ENCODE measurements around the gene CCNE1.

The CCNE1 gene

DNA sequence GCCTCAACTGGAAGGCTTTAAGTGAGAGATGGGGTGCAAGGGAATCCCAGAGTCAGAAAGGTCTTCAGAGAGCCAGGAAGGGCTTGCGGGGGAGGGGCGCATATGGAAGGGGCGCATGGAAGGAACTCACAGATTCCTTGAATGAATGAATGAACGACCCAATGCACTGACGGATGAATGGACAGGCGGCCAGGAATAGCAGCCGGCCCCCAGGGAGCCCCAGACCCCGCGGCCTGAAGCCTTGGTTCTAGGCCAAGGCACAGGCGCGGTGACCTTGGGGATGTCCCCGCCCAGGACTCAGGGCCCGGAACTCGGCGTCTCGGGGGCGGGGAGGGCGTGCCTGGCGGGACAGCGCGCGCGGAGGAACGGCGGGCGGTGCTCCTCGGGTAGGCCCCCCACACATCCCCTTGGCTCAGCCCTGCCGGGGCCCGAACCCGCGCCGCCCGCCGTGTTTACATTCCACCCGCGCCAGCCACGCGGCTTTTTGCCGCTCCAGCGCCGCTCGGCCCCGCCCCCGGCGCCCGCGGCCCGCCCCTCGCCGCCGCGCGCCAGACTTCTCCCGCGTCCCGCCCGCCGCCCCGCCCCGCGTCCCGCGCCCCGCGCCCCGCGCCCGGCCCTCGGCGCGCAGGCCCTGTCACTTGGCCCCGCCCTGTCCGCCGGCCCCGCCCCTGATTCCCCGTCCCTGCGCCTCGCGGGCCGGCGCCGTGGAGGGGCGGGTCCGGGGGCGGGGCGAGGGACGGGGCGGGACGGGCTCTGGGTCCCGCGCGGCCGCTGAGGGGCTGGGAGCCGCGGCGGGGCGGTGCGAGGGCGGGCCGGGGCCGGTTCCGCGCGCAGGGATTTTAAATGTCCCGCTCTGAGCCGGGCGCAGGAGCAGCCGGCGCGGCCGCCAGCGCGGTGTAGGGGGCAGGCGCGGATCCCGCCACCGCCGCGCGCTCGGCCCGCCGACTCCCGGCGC lies at the start of gene CCNE1:
TSS of gene CCNE1 (plus strand) at position 867 of the 955 bp plus-strand sequence. CDS start 565 bp downstream, outside the sequence.
- DNase-seq = peak; percentile 94

DNA sequence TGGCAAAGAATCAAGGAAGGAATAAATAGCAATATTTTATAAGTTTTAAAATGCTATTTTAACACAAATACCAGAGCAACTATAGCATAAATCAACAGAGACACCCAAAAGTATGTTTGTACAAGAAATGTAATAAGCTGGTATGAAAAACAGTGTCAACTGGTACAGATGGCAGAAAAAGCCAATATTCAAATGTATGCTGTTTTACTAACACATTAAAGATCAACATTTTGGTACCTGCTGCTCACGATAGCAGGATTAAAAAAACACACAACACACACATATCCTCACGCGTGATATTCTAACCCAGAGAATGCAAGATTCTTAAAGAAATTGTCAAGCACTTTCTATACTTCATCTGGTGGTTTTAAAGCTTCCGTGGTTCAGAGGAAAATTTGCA lies 48.6 kb upstream of the CCNE1 start:
- DNase-seq = no peak

DNA sequence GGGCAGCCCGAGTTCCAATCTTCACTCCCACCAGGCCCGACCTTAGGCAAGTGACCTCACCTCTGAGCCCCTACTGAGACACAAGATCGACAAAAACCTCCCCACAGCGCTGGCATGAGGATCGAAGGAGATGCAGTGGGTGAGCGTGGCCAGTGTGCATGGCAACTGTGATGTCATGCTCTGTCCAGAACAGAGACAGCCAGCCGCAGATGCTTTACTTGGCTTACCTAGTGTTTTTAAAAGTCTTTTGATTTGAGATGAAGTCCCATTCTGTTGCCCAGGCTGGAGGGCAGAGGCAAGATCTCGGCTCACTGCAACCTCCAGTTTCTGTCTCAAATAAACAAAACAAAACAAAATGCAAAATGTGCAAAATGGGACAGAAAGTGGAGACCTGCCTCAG lies 47.4 kb upstream of the CCNE1 start:
- DNase-seq = no peak

- no peak for DNase-seq
These were observed 45.7 kb upstream of the CCNE1 start for GRCh38 chr19:29766100-29766499.

DNA sequence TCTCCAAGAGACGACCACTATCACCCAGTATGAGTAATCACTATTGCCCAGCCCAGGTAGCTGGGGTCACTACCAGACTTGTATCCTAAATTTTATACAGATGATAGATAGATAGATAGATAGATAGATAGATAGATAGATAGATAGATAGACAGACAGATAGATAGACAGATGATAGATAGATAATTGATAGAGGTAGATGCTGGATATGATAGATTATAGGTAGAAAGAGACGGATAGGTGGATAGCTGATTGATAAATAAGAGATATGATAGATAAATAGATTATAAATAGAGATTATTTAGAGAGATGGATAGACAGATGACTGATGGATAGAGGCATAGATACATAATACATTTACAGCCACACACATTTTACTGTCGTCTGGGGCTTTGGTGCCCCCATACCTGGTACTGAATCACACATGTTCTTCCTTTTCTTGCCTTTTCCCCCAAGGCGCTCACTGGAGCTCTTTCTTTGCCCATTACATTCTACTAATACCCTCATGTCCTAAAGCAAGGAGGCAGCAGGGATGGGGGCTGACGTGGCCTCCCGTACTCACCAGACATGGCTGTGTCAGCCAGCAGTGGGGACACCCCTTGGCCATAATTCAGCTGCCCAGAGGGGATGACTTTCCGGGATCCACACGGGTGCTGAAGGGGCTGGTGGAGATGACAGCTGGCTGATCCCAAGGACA lies 44.6 kb upstream of the CCNE1 start:
- DNase-seq = no peak

GRCh38 chr19:29768166-29768565 lies 43.6 kb upstream of the CCNE1 start:
- DNase-seq = no peak

DNA sequence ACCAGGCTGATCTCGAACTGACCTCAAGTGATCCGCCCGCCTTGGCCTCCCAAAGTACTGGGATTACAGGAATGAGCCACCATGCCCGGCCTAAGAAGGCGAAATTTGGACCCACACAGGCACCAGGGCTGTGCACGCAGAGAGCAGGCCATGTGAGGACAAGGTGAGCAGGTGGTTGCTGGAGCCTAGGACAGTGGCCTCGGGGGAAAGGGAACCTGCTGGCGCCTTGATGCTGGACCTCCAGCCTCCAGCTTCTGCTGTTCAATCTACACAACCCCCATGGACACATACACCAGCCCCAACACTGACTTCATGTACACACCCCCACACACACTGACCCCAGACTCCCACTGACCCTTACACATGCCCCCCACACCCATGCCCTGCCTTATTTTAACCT lies 41.8 kb upstream of the CCNE1 start:
- DNase-seq = no peak

DNA sequence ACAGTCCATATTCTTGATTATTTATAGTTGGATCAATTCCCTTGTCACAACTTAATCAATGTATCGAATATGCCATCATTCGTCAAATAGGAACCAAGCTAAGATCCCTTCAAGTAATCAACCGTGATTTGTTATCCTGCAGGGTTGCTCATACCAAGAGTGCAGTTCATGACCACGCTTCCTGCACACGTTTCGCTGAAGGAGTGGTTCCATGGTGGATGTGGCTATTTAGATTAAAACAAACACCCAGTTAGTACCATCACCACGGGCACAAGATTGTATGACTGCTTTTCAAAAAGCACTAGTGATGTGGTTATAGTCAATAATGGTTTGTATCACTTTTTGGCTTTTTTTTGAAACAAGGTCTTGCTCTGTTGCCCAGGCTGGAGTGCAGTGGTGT lies 41.1 kb upstream of the CCNE1 start:
- DNase-seq = no peak

- peak; percentile 20 for DNase-seq
These were observed 39.9 kb upstream of the CCNE1 start for GRCh38 chr19:29771708-29772414.

DNA sequence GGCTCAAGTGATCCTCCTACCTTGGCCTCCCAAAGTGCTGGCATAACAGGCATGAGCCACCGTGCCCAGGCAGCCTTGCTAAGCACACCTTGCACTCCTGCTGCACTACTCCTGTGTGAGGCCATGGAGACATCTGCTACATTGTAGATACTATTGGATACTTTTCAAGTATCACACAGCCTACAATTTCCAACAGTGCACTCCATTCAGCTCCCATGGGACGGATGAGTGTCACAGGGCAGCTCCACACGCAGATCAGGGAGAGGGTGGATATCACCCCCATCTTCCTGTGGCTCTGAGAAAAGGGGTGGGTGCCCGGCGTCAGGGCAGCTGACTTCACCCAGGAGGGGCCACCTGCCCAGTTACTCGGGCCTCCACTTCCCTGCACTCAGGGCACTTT lies 39.1 kb upstream of the CCNE1 start:
- no peak for DNase-seq

DNA sequence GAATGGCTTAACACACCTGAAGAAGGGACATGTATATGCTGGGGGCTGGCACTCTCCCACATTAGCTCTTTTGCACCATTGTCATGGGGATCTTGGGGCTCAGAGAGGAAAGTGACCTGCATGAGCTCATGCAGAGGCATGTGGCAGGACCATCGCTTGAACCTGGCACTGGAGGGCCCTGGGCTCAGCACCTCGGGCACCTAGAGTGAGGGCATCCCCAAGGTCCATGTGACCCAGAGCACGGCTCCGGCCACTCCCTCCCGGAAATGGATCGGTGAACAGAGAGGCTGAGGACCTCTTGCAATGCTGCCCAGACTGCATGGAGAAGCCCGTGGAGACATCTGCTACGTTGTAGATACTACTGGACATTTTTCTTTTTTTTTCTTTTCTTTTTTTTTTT lies 38.6 kb upstream of the CCNE1 start:
- no peak for DNase-seq

DNA sequence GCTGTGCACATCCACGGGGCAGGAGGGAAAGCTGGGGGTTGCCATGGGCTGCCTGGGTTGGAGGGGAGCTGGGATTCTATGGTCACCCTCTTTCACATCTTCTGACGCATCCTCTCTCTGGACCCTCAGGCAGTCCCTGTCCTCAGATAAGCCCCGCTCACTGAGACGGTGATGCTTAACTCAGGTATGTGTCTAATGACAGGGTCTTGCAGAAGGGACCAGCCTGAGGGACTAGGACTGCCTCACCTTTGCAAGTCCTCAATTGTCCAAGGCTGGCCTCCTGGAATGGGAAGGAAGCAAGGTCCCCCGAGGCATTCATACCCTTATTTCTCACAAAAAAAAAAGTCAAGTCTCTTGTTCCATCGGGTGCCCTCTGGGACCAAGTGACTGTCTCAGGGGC lies 37.7 kb upstream of the CCNE1 start:
- no peak for DNase-seq

GRCh38 chr19:29777781-29778309 lies 33.9 kb upstream of the CCNE1 start:
- no peak for DNase-seq

DNA sequence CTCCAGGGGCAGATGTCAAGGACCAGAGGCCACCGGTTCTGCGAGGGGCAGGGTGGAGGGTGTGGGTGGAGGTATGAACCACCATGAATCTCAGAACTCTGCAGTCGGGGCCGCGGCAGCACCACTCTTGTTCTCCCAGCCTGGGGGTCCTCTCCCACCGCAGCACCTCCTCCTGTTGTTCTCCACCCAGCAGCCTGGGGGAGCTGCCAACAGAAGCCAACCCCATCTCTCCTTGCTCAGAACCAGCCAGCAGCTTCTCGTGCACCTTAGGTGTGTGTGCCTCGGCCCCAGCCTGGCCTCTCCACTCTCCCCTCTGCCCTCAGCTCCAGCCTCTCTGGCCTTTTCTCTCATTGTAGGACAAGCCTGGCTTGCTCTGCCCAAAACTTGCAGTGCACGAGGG lies 31.9 kb upstream of the CCNE1 start:
- no peak for DNase-seq

GRCh38 chr19:29781386-29782259 lies 30.2 kb upstream of the CCNE1 start:
- no peak for DNase-seq

DNA sequence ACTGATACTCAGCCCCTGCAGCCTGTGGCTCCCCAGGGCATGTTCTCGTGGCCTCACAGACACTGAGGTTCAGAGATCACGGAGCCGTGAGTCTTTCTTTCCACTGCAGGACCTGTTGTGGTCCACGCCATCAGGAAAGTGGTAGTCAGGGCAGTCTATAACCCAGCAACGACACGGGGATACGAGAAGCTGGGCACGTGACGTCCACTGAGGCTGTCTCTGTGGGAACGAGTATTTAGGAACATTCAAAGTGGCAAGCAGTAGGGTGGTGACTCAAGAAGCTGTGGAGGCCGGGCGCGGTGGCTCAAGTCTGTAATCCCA lies 29.6 kb upstream of the CCNE1 start:
- no peak for DNase-seq

- DNase-seq = no peak
These were observed 28.1 kb upstream of the CCNE1 start for GRCh38 chr19:29783627-29784190.

DNA sequence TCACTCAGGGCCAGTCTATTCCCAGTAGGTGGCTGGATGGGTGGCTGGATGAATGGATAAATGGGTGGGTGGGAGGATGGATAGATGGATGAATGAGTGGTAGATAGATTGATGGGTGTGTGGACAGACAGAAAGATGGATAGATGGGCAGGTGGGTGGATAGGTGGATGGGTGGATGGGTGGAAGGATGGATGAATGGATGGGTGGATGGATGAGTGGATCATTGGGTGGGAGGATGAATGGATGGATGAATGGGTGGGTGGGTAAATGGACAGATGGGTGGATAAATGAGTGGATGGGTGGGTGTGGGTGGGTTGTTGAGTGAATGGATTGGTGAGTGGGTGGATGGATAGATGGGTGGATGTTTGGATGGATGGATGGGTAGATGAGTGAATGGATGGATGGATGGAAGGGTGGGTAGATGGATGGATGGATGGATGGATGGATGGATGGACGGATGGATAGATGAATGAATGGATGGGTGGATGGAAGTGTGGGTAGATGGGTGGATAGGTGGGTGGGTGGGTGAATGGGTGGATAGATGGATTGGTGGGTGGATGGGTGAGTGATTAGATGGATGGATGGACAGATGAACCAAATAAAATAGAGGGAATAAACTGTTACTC lies 27.1 kb upstream of the CCNE1 start:
- no peak for DNase-seq

DNA sequence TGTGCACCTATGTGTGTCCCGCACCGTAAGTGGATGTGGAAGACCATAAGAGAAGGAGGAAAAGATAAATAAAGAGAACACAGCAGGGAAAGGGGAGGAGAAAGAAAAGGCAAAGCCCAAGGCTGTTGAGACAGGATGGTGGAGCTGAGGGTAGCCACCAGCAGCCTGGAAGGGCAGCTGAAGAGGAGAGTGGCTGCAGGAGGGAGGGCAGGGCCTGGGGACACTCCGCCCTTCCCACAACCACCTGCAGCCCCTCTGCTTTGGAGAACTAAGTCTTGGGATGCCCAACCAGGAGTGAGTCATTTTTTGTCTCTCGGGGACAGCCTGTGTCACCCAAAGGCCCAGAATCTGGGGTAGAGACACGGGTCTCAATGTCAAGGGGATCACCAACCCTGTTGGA lies 26.4 kb upstream of the CCNE1 start:
- no peak for DNase-seq

GRCh38 chr19:29785955-29786589 lies 25.7 kb upstream of the CCNE1 start:
- DNase-seq = no peak

- no peak for DNase-seq
These were observed 24.5 kb upstream of the CCNE1 start for GRCh38 chr19:29787281-29787680.
